Vagina (tissue), 2 donors: ENCODE results near the gene HCK.
"Not testable (repeated sequence)": the region's sequence is repeated elsewhere in the genome, so short reads cannot be mapped to it uniquely, and the experiment has no call there.

Source experiments
- CTCF ChIP-seq, 3 experiments: fragments of 450-650 bp in 2 of 3; fragments of 200-600 bp in 1 of 3; sonication (generic) in 1 of 3; IDR thresholded peaks; one replicate each; pipeline ENCODE4 v1.5.1; 2017 to 2019; ENCODE audit warnings: antibody characterized with exemption in 3 of 3, mild to moderate bottlenecking in 2 of 3, moderate library complexity in 2 of 3
- POLR2A ChIP-seq, 2 donors: fragments of 450-650 bp; IDR thresholded peaks; one replicate each; pipeline ENCODE4 v1.6.1; 2017; ENCODE audit warnings: antibody characterized with exemption in 2 of 2, mild to moderate bottlenecking in 2 of 2, moderate library complexity in 2 of 2
- POLR2AphosphoS5 ChIP-seq, 2 donors: sonication (generic); formaldehyde crosslinking; IDR thresholded peaks; one replicate each; pipeline ENCODE4 v1.9.0; 2017; ENCODE audit warnings: antibody characterized with exemption in 2 of 2, mild to moderate bottlenecking in 2 of 2, low read depth in 1 of 2; ENCODE audit not compliant: insufficient read depth in 1 of 2

DNA sequence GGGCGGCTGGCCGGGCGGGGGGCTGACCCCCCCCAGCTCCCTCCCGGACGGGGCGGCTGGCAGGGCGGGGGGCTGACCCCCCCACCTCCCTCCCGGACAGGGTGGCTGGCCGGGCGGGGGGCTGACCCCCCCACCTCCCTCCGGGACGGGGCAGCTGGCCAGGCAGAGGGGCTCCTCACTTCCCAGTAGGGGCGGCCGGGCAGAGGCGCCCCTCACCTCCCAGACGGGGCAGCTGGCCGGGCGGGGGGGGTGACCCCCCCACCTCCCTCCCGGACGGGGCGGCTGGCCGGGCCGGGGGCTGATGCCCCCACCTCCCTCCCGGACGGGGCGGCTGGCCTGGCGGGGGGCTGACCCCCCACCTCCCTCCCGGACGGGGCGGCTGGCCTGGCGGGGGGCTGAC, 69.9 kb downstream of the HCK start:
- not testable (repeated sequence) for TF ChIP-seq CTCF (IDR thresholded peaks at IDR 0.05); POLR2A (IDR thresholded peaks at IDR 0.05); POLR2AphosphoS5 (IDR thresholded peaks at IDR 0.05; ENCODE audit: insufficient read depth in 1 of 2, low read depth in 1 of 2)
